Measurements from ENCODE around the gene ERAL1.
A peak's percentile ranks its signal among the peaks of the same experiment; 100 is the strongest.

Gene ERAL1

GRCh38 chr17:28811651-28812090 lies 43.1 kb upstream of the ERAL1 start:
- Histone ChIP-seq H3K4me3 (replicated peaks; ENCODE audit: insufficient read depth, low read length) (peak overlapping the region; percentile 75), H3K27ac (replicated peaks) (peak overlapping the region; percentile 69), H3K27me3 (ENCODE audit: insufficient read depth, poor library complexity, severe bottlenecking) (no peaks in the 10 kb centered on the region)
- DNase-seq (ENCODE audit: low read depth in 1 of 2, low spot score in 1 of 2), result no peak
- no peak for TF ChIP-seq POLR2AphosphoS5 (IDR thresholded peaks at IDR 0.05; ENCODE audit: low read depth)
- no peak for TF ChIP-seq SPI1 (IDR thresholded peaks at IDR 0.05; ENCODE audit: borderline replicate concordance, low read depth)
- no peak for TF ChIP-seq CTCF (IDR thresholded peaks at IDR 0.05; ENCODE audit: insufficient read depth, low read length)
- no peak for TF ChIP-seq REST (IDR thresholded peaks at IDR 0.05; ENCODE audit: insufficient replicate concordance, low read depth)
- TF ChIP-seq GABPA (IDR thresholded peaks at IDR 0.05; ENCODE audit: low read depth), result no peak

GRCh38 chr17:28812091-28812747 lies 42.6 kb upstream of the ERAL1 start:
- TF ChIP-seq SPI1 (IDR thresholded peaks at IDR 0.05; ENCODE audit: borderline replicate concordance, low read depth) (peak; percentile 52; the same call in 1 of the 2 replicates), POLR2AphosphoS5 (IDR thresholded peaks at IDR 0.05; ENCODE audit: low read depth) (no peak), GABPA (IDR thresholded peaks at IDR 0.05; ENCODE audit: low read depth) (peak; percentile 45; the same call in 1 of the 2 replicates), CTCF (IDR thresholded peaks at IDR 0.05; ENCODE audit: insufficient read depth, low read length) (no peak)
- Histone ChIP-seq H3K4me3 (replicated peaks; ENCODE audit: insufficient read depth, low read length) (peak overlapping the region; percentile 75), H3K27ac (replicated peaks) (peak overlapping the region; percentile 69), H3K27me3 (ENCODE audit: insufficient read depth, poor library complexity, severe bottlenecking) (no peaks in the 10 kb centered on the region)
- peak; percentile 85 to 98 for DNase-seq (ENCODE audit: low read depth in 1 of 2, low spot score in 1 of 2)

- DNase-seq (ENCODE audit: low read depth in 1 of 2, low spot score in 1 of 2), result peak in 1 of 2 experiments; percentile 59
- no peaks in the 10 kb centered on the region for H3K27me3 ChIP-seq (ENCODE audit: insufficient read depth, poor library complexity, severe bottlenecking)
- H3K27ac ChIP-seq (replicated peaks), result peak overlapping the region; percentile 69
- no peak for TF ChIP-seq POLR2AphosphoS5 (IDR thresholded peaks at IDR 0.05; ENCODE audit: low read depth)
- peak overlapping the region; percentile 75 for H3K4me3 ChIP-seq (replicated peaks; ENCODE audit: insufficient read depth, low read length)
Observed at GRCh38 chr17:28812748-28813377, 42.0 kb upstream of the ERAL1 start.

GRCh38 chr17:28816540-28816939 lies 38.3 kb upstream of the ERAL1 start:
- TF ChIP-seq SPI1 (IDR thresholded peaks at IDR 0.05; ENCODE audit: borderline replicate concordance, low read depth), result no peak
- TF ChIP-seq POLR2AphosphoS5 (IDR thresholded peaks at IDR 0.05; ENCODE audit: low read depth), result no peak
- no peak for TF ChIP-seq GABPA (IDR thresholded peaks at IDR 0.05; ENCODE audit: low read depth)
- Histone ChIP-seq H3K27ac (replicated peaks) (no peak overlapping the region), H3K27me3 (ENCODE audit: insufficient read depth, poor library complexity, severe bottlenecking) (no peaks in the 10 kb centered on the region), H3K4me3 (replicated peaks; ENCODE audit: insufficient read depth, low read length) (no peak overlapping the region)
- no peak for DNase-seq (ENCODE audit: low read depth in 1 of 2, low spot score in 1 of 2)

- H3K27ac ChIP-seq (replicated peaks), result no peak overlapping the region
- no peak for DNase-seq (ENCODE audit: low read depth in 1 of 2, low spot score in 1 of 2)
- no peak overlapping the region for H3K4me3 ChIP-seq (replicated peaks; ENCODE audit: insufficient read depth, low read length)
- no peaks in the 10 kb centered on the region for H3K27me3 ChIP-seq (ENCODE audit: insufficient read depth, poor library complexity, severe bottlenecking)
- TF ChIP-seq CTCF (IDR thresholded peaks at IDR 0.05; ENCODE audit: insufficient read depth, low read length) (no peak), POLR2AphosphoS5 (IDR thresholded peaks at IDR 0.05; ENCODE audit: low read depth) (no peak), GABPA (IDR thresholded peaks at IDR 0.05; ENCODE audit: low read depth) (no peak), REST (IDR thresholded peaks at IDR 0.05; ENCODE audit: insufficient replicate concordance, low read depth) (no peak), SPI1 (IDR thresholded peaks at IDR 0.05; ENCODE audit: borderline replicate concordance, low read depth) (no peak)
Observed at GRCh38 chr17:28818819-28819221, 36.0 kb upstream of the ERAL1 start.
